ENCODE results near the gene USP12.

Gene USP12

DNA sequence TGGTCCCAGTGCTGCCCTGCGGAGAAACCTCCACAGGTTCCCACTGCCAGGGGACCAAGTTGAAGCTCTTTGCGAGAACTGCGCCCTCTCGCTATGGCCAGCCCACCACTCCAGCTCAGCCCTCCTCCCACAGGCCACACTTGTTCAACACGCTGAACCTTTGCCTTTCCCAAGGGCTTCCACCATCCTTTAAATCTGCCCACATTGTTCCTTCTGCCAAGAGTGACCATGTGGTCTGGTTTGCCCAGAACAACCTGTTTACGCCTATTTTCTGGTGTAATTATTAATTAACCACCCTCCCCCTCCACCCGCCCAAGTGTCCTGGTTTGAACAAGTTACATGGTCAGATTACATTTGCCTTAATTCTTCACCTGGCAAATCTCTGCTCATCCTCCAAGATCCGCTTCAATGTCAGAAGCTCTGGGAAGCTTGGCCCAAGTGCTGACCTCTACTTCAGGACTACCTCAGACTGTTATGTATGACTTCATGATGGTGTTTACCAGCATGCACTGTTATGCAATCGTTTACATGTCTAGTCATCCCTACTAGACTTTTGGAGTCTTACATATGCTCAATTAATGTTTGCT lies 12.0 kb upstream of the USP12 start:
- no peak for DNase-seq (ENCODE audit: low read depth)

DNA sequence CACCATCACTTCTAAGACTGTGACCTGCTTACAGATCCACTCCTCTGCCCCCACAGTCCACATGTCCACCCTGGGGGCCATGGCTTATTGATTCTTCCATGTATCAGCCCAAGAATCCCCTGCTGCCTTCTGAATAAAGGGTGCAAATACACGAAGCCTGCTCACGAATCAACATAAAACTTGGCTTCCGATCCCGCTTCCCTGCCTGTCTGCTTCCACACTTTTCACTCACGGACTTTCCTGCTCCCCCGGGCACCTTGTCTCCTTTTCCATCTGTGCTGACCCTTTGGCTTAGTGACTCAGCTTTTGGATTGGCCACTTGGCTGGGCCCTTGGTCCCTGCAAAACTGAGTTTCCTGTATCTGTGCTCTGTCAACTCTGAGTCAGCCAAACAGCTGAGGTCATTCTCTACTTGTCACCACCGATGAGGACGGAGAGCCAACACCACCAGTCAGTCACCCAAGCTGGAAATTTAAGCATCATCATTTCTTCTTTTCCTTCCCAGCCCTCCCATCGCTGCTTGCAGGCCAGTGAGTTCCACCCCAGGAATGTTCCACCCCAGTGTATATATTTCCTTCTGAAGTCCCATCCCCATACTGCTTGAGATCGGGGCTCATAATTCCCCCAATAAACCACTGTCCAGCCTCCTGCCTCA lies 11.4 kb upstream of the USP12 start:
- no peak for DNase-seq (ENCODE audit: low read depth)

DNA sequence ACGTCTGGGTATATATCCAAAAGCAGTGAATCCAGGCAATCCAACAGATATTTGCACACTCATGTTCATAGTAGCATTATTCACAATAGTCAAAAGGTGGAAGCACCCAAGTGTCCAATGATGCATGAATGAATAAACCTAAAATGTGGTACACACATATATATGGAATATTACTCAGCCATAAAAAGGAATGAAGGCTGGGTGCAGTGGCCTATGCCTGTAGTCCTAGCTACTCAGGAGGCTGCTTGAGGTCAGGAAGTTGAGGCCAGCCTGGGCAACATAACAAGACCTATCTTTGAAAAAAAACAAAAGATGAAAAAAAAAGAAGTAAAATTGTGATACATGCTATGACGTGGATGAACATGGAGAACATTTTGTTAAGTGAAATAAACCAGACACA lies 10.4 kb upstream of the USP12 start:
- no peak for DNase-seq (ENCODE audit: low read depth)

DNA sequence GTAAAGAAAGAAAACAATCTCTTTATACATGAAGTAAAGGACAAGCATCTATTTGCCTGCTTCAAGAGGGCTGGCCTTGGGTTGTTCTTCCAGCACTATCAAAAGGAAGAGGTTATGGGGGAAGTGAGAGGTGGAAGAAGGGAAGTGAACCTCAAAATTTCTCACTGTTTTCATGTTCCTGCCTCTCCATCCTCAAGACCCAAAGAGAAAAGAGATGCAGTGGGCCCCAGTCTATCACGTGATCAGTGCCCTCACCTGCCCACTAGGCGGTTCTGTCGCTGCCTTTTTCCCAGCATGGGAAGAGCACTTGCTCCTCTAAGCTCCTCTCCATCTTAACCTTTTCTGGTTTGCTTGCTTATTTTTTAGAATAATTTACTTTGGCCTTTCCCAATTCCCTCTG lies 6.2 kb upstream of the USP12 start:
- no peak for DNase-seq (ENCODE audit: low read depth)

DNA sequence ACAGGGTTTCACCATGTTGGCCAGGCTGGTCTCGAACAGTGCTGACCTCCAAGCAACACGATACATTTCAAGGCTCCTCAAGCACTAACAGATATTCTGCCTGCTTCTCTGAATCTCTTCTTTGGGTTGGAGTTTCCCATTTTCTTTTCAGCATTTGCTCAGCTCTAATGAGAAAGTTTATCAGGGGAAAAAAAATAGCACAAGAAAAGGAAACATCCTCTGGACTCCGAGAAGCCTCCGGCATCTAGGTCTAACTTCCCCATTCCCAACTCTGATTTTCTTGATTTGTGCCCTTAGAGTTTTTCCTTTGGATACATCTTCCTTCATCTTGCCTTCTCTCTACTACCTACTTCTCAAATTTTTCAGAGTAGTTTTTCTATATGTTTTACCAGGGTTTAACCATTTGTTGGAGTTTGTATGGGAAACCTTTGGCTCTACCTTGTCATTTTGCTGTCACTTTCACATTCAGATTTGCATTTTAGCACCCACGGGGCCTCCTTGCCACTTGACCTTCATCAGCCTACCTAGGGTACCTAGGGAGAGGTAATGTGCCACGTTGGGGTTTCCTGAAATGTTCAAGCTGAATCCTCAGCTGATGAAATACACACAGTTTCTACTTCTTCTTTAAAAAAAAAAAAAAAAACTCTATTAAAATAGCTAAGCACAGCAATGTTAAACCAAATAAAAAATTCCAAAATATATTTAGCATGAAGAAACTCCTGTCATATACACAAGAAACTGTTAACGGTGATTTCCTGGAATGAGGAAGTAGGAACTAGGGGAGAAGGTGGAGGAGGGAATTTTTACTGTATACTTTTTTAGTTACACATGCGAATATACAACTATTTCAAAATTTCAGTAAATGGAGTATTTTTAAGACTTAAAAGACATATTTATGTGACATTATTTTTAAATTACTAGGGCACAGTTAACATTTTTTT lies 5.1 kb upstream of the USP12 start:
- DNase-seq (ENCODE audit: low read depth): no peak

DNA sequence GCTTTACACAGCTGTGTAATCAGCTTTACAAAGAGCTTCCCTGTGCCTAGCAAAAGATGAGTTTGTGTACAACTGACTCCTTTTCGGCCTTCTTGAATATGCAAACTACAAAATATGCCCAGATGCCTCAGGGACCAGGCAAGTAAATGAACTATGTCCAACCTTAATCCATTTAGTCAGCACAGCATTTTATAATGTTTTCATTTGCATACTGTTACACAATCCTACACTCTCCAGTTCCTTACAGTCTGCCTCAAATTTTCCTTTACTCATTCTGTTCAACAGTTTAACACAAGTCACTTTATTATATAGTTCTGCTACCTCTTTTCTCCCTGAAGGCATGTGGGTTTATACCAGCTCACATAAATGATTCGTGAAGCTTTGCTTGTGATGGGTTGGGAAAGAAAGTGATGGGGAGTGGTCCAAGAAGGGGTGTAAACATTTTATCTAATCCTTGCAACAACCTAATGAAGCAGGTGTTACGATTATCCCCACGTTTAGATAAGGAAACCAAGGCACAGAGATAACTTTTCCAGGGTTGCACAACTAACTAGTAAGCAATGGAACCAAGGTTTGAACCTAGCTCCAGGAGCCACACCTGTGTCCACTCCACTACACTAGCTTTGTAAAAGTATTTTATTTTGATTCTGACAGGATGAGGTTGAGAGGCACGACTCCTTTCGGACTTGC lies 3.3 kb upstream of the USP12 start:
- no peak for DNase-seq (ENCODE audit: low read depth)

DNA sequence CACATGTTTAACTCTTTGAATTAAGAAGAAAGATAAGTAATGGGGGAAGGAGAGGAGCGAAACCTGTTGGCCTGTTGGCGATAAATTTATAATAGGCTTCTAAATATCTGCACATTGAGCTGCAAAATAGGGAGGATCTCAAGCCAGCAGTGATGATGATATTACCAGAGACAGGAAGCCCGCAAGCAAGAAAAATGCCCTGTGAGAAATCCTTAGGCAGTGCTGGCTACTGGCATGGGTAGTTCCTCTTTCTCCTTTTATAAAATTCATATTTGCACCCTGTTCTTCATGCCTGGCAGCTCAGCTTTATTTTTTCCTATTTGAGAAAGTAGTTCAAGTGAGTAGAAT lies 858 bp upstream of the USP12 start:
- no peak for DNase-seq (ENCODE audit: low read depth)

DNA sequence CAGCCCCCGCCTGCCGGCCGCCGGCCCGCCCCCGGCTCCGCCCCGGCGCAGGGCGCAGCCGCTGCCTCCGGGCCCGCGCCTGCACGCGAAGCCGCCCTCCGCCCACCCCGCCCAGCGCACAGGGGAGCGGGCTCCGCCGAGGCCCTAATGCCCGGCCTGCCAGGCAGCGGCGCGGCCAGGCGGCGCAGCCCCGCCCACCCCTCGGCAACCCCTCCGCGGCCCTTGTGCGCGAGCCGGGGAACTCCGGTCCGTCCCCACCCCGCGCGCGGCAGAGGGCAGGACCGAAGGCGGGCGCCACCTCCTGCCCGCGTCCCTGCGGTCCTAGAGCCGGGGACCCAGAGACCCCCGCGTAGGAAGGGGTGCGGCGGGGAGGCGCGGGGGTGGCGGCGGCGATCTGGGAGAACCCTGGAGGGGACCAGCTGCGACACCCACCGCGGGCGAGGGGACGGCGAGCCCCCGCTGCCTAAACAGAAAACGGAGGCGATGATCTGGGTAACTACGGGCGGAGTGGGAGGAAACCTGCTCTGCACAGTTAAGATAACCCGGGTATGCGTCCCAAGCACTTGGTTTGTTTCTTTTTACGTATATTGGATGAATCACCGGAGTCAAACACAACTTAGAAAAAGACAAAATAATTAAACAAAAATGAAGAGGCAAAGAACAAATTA lies 350 bp upstream of the USP12 start:
- DNase-seq (ENCODE audit: low read depth): peak; percentile 93

DNA sequence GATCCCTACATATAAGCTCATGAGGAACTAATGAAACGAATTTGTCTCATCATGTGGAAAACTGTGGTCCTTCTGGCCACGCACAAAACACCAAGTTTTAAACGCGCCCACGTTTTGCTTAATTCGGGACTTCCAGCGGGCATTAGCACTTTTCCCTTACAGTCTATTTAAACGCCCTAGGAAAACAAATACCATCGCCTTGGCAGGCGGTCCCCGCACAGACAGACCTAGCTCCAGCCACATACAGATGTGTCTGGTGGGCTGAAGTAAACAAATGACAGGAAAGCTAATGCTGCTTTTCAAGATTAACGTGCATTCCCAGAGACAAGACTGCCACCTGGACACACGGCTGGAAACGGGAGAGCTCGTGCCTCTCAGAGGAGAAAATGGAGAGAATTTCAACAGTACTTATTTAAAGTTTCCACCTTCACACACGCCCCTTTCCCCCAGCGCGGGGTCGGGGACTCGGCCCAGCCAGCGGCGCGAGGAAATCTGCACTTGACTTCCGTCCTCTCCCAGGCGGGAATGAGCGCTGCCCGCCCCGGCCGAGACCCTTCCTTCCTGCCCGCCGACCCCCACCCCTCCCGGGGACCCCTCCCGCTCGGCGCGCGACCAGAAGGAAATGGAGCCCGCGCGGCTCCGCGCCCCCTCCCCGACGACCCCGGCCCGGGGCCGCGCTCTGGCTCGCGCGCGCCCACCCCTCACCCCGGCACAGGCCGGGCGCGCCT lies 931 bp downstream of the USP12 start:
- peak; percentile 22 for DNase-seq (ENCODE audit: low read depth)

DNA sequence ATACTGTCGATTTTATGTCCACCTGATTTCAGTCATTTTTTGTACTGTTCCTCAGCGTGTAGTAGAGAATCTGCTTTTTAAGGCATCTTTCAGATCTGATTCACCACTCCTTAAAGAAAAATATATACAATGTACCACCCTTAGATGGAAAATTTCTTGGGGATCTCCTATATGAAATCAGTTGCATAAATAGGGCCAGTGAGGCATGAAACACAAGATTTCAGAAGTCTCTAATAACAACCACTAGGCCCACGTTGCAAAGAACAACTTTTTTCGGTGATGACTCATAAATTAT lies 1.4 kb downstream of the USP12 start:
- no peak for DNase-seq (ENCODE audit: low read depth)

DNA sequence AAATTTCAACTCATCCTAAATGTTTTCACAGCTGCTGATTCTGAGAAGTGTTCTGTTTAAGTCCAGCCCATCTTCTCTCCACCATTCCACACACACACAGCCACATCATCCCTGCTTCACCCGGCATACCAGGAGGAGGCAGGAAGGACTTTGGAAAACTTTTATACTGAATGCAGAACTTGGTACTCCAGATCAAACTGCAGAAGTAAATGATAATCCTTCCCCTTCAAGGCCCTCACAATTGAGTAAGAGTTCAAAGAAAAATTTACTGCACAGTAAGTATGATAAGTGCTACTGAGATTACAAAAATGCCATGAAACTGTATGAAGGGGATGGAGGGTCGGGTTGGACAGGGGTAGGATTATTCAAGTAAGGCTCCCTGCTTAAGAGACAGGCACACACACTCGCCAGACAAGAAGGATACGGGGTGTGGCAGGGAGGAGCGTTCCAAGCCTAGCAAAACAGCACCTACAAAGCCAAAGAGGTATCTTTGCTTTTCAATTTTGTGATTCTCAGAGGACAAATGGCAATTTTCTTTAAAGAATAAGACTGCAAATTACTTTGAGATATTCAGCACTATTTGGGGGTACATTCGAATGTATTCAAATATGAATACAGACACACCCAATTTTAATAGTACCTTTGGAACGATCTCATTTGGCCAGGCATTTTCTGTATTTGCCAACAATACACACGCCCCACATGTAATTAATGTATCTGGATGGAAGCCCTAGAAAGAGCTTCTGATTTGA lies 2.5 kb downstream of the USP12 start:
- DNase-seq (ENCODE audit: low read depth): no peak

DNA sequence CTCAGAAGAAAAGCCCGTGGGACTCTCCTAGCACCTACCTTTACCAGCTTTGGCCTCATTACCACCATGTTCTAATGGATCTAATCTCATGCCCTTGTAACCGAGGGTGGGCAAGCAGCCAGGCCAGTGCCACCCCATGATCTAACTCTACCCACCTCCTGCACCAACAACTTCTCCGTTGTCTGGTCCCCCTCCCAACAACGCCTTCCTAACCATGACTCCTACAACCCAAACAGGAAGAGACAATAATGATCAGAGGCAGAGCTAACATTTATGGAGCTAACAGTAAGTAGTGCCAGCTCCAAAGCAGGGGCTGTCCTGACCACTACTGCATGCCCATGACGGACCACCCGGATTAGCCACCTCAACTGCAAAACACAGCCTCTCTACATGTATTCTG lies 3.5 kb downstream of the USP12 start:
- DNase-seq (ENCODE audit: low read depth): no peak

DNA sequence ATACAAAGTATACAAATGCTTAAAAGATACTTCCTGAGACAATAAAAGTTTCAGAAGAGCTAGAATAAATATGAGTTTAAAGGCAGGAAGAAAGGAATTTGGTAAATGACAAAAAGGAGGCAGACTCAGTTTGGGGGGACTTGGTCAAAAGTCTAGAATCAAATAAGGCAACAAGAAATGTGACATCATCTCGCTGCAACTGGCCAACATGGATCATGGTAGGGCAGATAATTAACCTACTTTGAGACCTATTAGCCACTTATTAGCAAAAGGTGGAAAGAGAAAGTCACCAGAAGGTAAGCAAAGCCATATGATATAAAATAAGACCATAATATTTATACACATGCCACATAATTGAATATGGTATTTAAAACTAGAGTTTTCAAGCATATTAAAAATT lies 5.3 kb downstream of the USP12 start:
- DNase-seq (ENCODE audit: low read depth): no peak

DNA sequence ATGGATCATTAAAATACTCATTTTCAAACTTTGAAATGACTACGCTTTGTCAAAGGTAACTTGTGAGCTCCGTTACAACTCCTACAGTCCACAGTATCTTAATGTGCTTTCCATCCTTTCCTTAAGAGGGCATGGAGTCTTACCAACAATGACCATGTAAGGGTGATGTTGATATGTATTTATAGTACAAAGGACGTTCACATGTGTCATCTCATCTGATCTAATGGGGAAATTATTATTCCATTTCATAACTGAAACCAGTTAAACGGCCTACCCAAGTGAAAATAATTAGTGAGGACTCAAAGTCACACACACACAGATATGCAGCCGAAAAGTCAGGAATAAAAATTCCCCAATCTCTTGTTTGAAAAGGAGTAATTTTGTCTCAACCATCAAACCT lies 9.6 kb downstream of the USP12 start:
- no peak for DNase-seq (ENCODE audit: low read depth)

DNA sequence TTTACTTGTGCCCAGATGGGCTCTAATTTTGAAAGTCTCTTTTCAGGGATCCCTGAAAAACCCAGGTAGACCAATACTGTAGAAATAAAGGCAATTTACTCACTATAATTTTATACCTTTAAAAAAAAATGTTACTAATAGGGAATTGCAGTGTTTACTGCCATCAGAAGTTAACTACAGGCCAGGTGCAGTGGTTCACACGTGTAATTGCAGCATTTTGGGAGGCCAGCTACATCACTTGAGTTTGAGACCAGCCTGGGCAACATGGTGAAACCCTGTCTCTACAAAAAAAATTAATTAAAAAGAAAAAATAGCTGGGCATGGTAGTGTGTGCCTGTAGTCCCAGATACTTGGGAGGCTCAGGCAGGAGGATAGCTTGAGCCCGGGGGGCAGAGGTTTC lies 10.2 kb downstream of the USP12 start:
- DNase-seq (ENCODE audit: low read depth): no peak

DNA sequence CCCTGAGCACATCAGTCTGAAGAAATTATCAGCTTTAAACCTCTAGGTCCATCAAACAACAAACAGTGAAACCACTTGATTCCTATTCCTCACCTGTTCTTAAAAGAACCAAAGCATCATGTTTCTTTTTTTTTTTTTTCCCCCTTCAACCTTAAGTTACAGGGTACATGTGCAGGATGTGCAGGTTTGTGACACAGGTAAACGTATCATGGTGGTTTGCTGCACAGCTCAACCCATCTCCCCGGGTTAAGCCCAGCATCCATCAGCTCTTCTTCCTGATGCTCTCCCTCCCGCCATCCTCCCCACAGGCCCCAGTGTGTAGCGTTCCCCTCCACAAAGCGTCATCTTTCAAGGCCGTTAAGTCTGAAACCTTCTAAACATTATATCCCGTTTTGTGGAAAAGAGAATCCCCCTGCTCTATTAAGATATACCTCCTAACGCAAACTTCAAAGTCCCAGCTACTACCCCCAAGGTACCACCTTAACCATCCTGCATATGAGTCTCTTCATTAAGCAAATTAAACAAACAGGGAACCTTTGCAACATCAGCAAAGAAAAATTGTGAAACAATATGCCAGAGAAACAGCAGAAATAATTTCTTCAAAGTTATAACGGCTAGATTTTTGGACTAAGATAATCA lies 10.8 kb downstream of the USP12 start:
- DNase-seq (ENCODE audit: low read depth): no peak

DNA sequence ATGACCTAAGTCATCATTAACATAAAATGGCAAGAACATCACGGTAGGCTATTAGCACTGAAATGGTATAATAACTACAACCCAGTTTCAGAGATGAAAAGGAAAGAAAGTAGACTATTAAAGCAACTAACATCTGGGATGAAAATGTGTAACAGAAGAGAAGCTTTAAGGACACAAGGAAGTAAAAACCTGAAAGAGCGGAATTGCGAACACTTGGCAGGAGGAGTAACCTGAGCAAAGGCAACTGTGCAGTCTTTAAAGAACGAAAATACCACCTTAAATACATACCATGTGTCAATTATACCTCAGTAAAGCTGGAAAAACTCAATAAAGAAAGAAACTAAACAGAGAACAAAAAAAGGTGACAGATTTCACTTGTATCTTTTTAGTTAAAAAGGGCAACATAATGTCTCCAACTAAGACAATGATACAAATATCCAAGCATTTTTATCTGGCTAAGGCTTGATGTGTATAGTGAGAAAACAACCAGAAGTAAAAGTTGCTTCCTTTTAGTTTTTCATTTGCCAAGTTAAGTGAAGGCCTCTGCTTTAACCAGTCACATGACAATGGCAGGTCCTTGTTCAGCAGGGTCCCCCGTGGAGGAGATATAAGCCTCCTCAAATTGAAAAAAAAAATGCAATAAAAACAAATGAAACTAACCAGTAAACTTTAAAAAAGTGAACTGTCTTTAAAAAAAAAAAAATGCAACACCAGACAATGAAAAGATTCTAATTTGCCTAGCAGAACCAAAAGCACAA lies 11.6 kb downstream of the USP12 start:
- DNase-seq (ENCODE audit: low read depth): no peak

DNA sequence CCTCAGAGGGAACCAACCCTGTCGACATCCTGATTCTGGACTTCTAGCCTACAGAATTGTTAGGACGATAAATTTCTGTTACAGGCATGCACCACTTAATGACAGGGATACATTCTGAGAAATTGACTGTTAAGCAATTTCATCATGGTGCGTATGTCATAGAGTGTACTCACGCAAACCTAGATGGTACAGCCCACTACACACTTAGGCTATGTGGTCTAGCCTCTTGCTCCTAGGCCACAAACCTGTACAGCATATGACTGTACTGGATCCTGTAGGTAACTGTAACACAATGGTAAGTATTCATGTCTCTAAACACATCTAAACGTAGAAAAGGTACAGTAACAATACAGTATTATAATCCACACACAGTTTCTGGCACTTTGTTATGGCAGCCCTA lies 13.3 kb downstream of the USP12 start:
- no peak for DNase-seq (ENCODE audit: low read depth)

DNA sequence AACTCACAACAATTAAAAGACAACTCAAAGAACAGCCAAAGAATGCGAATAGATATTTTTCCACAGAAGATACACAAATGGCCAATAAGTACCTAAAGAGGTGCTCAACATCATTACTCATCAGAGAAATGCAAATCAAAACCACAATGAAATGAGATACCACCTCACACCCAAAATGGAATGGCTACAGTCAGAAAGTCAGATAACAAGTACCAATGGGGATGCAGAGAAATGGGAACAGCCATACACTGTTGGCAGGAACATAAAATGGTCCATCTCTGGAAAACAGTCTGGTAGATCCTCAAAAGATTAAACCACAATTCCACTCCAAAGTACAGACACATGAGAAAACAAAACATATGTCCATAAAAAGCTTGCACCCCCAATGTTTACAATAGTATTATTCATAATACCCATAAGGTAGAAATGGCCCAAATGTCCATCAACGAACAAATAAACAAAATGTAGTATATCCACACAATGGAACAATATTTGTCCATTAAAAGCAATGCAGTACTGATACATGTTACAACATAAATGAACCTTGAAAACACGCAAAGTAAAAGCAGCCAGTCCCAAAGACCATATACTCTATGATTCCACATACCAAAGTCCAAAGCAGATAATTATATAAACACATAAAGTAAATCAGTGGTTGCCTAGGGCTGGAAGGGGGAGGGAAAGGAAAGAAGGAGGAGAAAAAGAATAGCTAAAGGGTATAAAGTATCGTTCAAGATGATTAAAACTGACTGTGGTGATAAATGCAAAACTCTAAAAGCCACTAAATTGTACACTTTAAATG lies 19.6 kb downstream of the USP12 start:
- DNase-seq (ENCODE audit: low read depth): no peak

All from stimulated activated CD8-positive, alpha-beta memory T cell treated with anti-CD3 and anti-CD28 coated beads, Interleukin-12 subunit alpha, Interleukin-12 subunit beta, amount 100 ng/mL, for 4 hours (primary cell).